OCI-LY7 (cell line): Measurements from ENCODE around the gene TRIM61. TPM values are rescaled to one million over a fixed set of nuclear protein-coding genes. Genes with fewer than 3 reads are reported as not detected.
"Not testable (repeated sequence)": the region's sequence is repeated elsewhere in the genome, so short reads cannot be mapped to it uniquely, and the experiment has no call there.

Experiments
- BruUV-seq: library from RNA; stranded (reverse); fragments of 400-500 nt; replicated peaks from 2 replicates; lab custom pipeline; 2021; lab: Mats Ljungman, UMichigan
- CTCF ChIA-PET: fragments of 300-600 bp; sonication (Branson Sonifier 250); formaldehyde crosslinking; loops from one replicate; lab custom pipeline; 2022; ENCODE audit warnings: antibody characterized with exemption; ENCODE audit not compliant: unreplicated experiment; lab: Charles Lee
- POLR2A ChIA-PET: fragments of 300-600 bp; sonication (Branson Sonifier 250); formaldehyde crosslinking; loops from one replicate; lab custom pipeline; 2022; ENCODE audit warnings: antibody characterized with exemption; lab: Charles Lee
- DNase-seq: peaks from one replicate; pipeline ENCODE4 v3.0.0-alpha.2; 2015; ENCODE audit warnings: low spot score
- H2AFZ ChIP-seq: fragments of 200-600 bp; sonication (generic), shearing (Covaris generic); 2 replicates; pipeline ENCODE4 v1.6.1; 2014; ENCODE audit warnings: mild to moderate bottlenecking, antibody characterized with exemption, low read length, moderate library complexity
- H3K27ac ChIP-seq: fragments of 200-600 bp; sonication (generic); 2 replicates; pipeline ENCODE4 v1.5.1; 2014; ENCODE audit warnings: mixed run types, low read depth, mild to moderate bottlenecking, moderate library complexity, low read length, inconsistent platforms; ENCODE audit not compliant: poor library complexity, severe bottlenecking
- H3K36me3 ChIP-seq: fragments of 200-600 bp; sonication (generic); 2 replicates; pipeline ENCODE4 v1.6.1; 2014; ENCODE audit warnings: mild to moderate bottlenecking, antibody characterized with exemption, low read length, moderate library complexity, mixed read lengths; ENCODE audit not compliant: insufficient read depth
- H3K4me1 ChIP-seq: fragments of 200-600 bp; sonication (generic); 2 replicates; pipeline ENCODE4 v1.5.1; 2014; ENCODE audit warnings: mild to moderate bottlenecking, low read length; ENCODE audit not compliant: insufficient read depth, poor library complexity, severe bottlenecking
- H3K4me2 ChIP-seq: fragments of 200-600 bp; sonication (generic); 2 replicates; pipeline ENCODE4 v1.6.1; 2014; ENCODE audit warnings: mild to moderate bottlenecking, low read length
- H3K4me3 ChIP-seq: fragments of 200-600 bp; sonication (generic); 2 replicates; pipeline ENCODE4 v1.5.1; 2014; ENCODE audit warnings: mild to moderate bottlenecking, low read depth, low read length; ENCODE audit not compliant: poor library complexity, severe bottlenecking
- H3K79me2 ChIP-seq: fragments of 200-600 bp; sonication (generic); 2 replicates; pipeline ENCODE4 v1.6.1; 2016; ENCODE audit warnings: low read depth, mild to moderate bottlenecking, low read length, moderate library complexity, mixed read lengths; ENCODE audit not compliant: insufficient read depth
- H3K9me2 ChIP-seq: fragments of 200-600 bp; sonication (generic); 2 replicates; pipeline ENCODE4 v1.6.1; 2016; ENCODE audit warnings: mild to moderate bottlenecking, low read length, mixed read lengths; ENCODE audit not compliant: insufficient read depth
- H3K9me3 ChIP-seq: fragments of 200-600 bp; sonication (generic); 2 replicates; pipeline ENCODE4 v1.6.1; 2014; ENCODE audit warnings: mild to moderate bottlenecking, mixed run types, low read length, mixed read lengths
- H4K20me1 ChIP-seq: fragments of 200-600 bp; sonication (generic); 2 replicates; pipeline ENCODE4 v1.6.1; 2014; ENCODE audit warnings: mild to moderate bottlenecking, antibody characterized with exemption, low read length, moderate library complexity, mixed read lengths; ENCODE audit not compliant: insufficient read depth
- EZH2phosphoT487 ChIP-seq: fragments of 200-600 bp; sonication (generic); IDR thresholded peaks from 2 replicates; pipeline ENCODE4 v1.6.1; 2018; ENCODE audit warnings: low read depth, borderline replicate concordance, mild to moderate bottlenecking, mixed run types, antibody characterized with exemption, low read length, moderate library complexity, mixed read lengths
- intact Hi-C: fragments of 100-400 bp; cut with micrococcal nuclease; formaldehyde crosslinking; loops from one replicate; pipeline ENCODE4 v1.10.0; 2022; ENCODE audit not compliant: unreplicated experiment
- total RNA-seq, 2 experiments: library from RNA; depleted of rRNA in 1 of 2; stranded (reverse); fragments of >200 nt in 1 of 2; shearing (Covaris generic) in 1 of 2; gene quantifications; 2 replicates each; pipeline ENCODE4 v1.2.3, GENCODE V29; 2014 to 2022
- TF ChIP-seq, protein P1 (sequence below): fragments of 200-600 bp; sonication (generic); conservative IDR thresholded peaks from 2 replicates; pipeline ENCODE4 v1.5.1; 2014; ENCODE audit warnings: mild to moderate bottlenecking, antibody characterized with exemption, low read length, moderate library complexity, mixed read lengths

Gene TRIM61
- total RNA-seq, 2 experiments from 2014 or later, result 3.1 to 5.2 TPM

DNA sequence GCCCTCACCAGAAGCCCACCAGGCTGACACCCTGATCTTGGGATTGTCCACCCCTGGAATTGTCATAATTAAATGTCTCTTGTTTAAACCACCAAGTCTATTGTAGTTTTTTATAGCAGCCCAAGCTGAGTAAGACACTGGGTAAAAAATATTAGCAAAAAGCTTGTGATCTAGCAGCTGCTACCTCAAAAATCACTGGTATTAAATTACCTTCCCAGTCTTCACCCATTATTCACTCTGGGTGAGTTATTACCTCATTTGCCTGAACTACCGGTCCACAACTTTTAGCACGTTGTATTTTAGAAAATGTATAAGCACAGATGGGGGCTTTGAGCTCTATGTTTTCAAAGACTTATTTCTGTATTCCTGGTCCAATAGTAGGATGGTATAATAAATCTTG lies 12.0 kb upstream of the TRIM61 start:
- H3K27ac ChIP-seq, result no peak overlapping the region
- H3K4me2 ChIP-seq, result no peak overlapping the region
- no peaks in the 10 kb centered on the region for H3K9me2 ChIP-seq
- CTCF ChIA-PET, result interaction anchor here (1.2 kb wide), 1 partner anchor 12 kb away, joined by 4 read pairs; the partner anchor contains the start of gene TRIM61
- no peaks in the 10 kb centered on the region for H3K9me3 ChIP-seq
- no peaks in the 10 kb centered on the region for H3K79me2 ChIP-seq
- no peaks in the 10 kb centered on the region for H4K20me1 ChIP-seq
- intact Hi-C loops, result no loop called here
- TF ChIP-seq, protein P1, sequence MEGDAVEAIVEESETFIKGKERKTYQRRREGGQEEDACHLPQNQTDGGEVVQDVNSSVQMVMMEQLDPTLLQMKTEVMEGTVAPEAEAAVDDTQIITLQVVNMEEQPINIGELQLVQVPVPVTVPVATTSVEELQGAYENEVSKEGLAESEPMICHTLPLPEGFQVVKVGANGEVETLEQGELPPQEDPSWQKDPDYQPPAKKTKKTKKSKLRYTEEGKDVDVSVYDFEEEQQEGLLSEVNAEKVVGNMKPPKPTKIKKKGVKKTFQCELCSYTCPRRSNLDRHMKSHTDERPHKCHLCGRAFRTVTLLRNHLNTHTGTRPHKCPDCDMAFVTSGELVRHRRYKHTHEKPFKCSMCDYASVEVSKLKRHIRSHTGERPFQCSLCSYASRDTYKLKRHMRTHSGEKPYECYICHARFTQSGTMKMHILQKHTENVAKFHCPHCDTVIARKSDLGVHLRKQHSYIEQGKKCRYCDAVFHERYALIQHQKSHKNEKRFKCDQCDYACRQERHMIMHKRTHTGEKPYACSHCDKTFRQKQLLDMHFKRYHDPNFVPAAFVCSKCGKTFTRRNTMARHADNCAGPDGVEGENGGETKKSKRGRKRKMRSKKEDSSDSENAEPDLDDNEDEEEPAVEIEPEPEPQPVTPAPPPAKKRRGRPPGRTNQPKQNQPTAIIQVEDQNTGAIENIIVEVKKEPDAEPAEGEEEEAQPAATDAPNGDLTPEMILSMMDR, result no peak
- TF ChIP-seq EZH2phosphoT487, result no peak
- no peak overlapping the region for H2AFZ ChIP-seq
- POLR2A ChIA-PET, result interaction anchor here (0.5 to 0.6 kb wide), 2 partner anchors 14 to 591 kb away, joined by 3 to 5 read pairs; no protein-coding TSS in a partner anchor
- H3K36me3 ChIP-seq, result no peaks in the 10 kb centered on the region
- H3K4me1 ChIP-seq, result no peaks in the 10 kb centered on the region
- no peak for DNase-seq
- H3K4me3 ChIP-seq, result no peak overlapping the region
- no TSS peak for BruUV-seq

DNA sequence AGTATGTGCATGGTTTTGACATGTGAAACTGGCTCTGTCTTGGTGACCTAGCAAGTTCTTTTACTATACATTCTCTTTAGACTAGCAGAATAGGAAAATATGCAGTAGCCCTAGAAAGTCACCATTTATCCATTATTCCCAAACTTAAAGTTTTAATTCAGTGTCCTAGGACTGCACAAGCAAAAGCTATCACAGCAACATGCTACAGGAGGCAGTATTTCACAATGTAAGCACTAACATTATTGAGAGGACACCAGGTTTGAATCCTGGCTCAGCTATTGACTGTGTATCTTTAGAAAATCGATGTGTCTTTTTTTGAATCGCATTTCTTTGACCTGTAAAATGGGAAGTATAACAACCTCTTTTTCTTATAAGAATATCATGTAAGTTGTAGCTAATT lies 5.5 kb downstream of the TRIM61 start:
- H3K27ac ChIP-seq, H3K79me2 ChIP-seq, H2AFZ ChIP-seq, H3K4me1 ChIP-seq, H3K4me2 ChIP-seq, BruUV-seq, H3K9me2 ChIP-seq, DNase-seq, H3K9me3 ChIP-seq, CTCF ChIA-PET, H4K20me1 ChIP-seq, H3K4me3 ChIP-seq: not testable (repeated sequence)
- POLR2A ChIA-PET, result interaction anchor here (0.6 kb wide), 1 partner anchor 195 kb away, joined by 3 read pairs; no protein-coding TSS in a partner anchor
- intact Hi-C loops, result loop anchor here (10.0 kb wide), 1 partner anchor 953 kb away; no protein-coding TSS in a partner anchor
- H3K36me3 ChIP-seq, result peaks cover 67% of the 10 kb centered on the region
- TF ChIP-seq, protein P1, result 0 out of 2 replicates have a peak, but pooled peaks have one; percentile 14

DNA sequence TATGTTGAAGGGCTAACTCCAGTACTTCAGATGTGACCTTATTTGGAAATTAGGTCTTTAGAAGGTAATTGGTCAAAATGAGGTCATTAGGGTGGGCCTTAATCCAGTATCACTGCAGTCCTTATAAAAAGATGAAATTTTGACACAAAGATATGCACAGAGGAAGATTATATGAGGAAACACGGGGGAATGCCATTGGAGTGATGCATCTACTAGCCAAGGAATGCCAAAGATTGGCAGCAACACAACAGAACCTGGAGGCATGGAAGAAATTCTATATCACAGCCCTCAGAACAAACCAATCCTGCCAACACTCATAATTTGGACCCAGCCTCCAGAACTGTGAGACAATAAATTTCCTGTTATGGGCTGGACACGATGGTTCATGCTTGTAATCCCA lies 17.6 kb downstream of the TRIM61 start:
- TF ChIP-seq, protein P1, result no peak
- no peak for TF ChIP-seq EZH2phosphoT487

DNA sequence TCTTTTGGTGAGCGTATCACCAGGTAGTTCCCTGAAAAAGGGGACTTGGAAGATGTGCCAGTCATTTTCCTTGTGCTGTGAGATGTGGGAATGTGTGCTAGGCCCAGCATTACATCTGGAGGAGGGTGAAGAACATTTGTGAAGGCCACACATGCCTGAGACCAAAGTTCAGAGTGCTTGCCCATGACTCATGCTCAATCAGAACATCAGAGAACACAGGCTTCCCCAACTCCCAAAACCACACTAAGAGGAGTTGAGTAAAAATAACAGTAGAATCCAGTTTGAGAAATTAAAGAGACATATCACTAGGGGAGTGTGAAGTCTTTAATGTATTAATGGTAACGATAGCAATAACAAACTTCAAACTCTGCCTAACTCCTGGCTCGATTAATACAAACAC lies 18.0 kb downstream of the TRIM61 start:
- BruUV-seq, H3K9me2 ChIP-seq, DNase-seq, H3K4me2 ChIP-seq, H3K9me3 ChIP-seq, H3K4me3 ChIP-seq, H2AFZ ChIP-seq, H3K27ac ChIP-seq, CTCF ChIA-PET, H4K20me1 ChIP-seq, H3K36me3 ChIP-seq: not testable (repeated sequence)
- intact Hi-C loops, result loop anchor here (5.0 to 10.0 kb wide), 3 partner anchors 153 to 1295 kb away; partner anchors contain the start of genes KLHL2 and TMEM192
- H3K4me1 ChIP-seq, result peaks cover 20% of the 10 kb centered on the region
- H3K79me2 ChIP-seq, result peaks cover 19% of the 10 kb centered on the region; the same call in 1 of the 2 replicates
- POLR2A ChIA-PET, result interaction anchor here (1.7 kb wide), 1 partner anchor 191 kb away, joined by 5 read pairs; no protein-coding TSS in a partner anchor

More for the DNA sequence above, 17.6 kb downstream of the TRIM61 start:
- no peaks in the 10 kb centered on the region for H4K20me1 ChIP-seq
- ChIA-PET CTCF (no interaction called here), POLR2A (no interaction called here)
- H3K4me3 ChIP-seq, result no peak overlapping the region
- H3K4me1 ChIP-seq, result peaks cover 20% of the 10 kb centered on the region
- no peaks in the 10 kb centered on the region for H3K9me2 ChIP-seq
- peaks cover 19% of the 10 kb centered on the region; the same call in 1 of the 2 replicates for H3K79me2 ChIP-seq
- no peak overlapping the region for H2AFZ ChIP-seq
- DNase-seq, result no peak
- no peaks in the 10 kb centered on the region for H3K9me3 ChIP-seq
- H3K4me2 ChIP-seq, result no peak overlapping the region
- 0 out of 2 replicates have a peak, but pooled peaks cover 4% of the 10 kb centered on the region for H3K36me3 ChIP-seq
- intact Hi-C loops, result loop anchor here (5.0 to 10.0 kb wide), 3 partner anchors 152 to 1295 kb away; partner anchors contain the start of genes KLHL2 and TMEM192
- BruUV-seq, result no TSS peak
- no peak overlapping the region for H3K27ac ChIP-seq
